Gastroesophageal sphincter (tissue), 4 donors: ENCODE measurements around the gene ZNF219. TPM values are rescaled to one million over a fixed set of nuclear protein-coding genes. Genes with fewer than 3 reads are reported as not detected.

Experiments
- ATAC-seq: fragments of 150-250 bp; one replicate; pipeline ENCODE4 v1.9.1; 2016; ENCODE audit warnings: mild to moderate bottlenecking, moderate library complexity
- H3K27ac ChIP-seq, 4 donors: fragments of 200-600 bp; sonication (generic) in 3 of 4; 1 replicate in 3 of 4; 2 replicates in 1 of 4; pipeline ENCODE4 v1.5.1; 2016 to 2019
- H3K27me3 ChIP-seq: fragments of 200-600 bp; sonication (generic); one replicate; pipeline ENCODE4 v1.5.1; 2019
- H3K36me3 ChIP-seq, 2 donors: fragments of 200-600 bp; sonication (generic); one replicate each; pipeline ENCODE4 v1.5.1; 2019; ENCODE audit warnings: control low read depth in 1 of 2
- H3K4me1 ChIP-seq, 3 donors: fragments of 200-600 bp; sonication (generic); 1 replicate in 2 of 3; 2 replicates in 1 of 3; pipeline ENCODE4 v1.5.1; 2016 to 2019; ENCODE audit warnings: control low read depth in 2 of 3
- H3K4me3 ChIP-seq, 2 donors: fragments of 200-600 bp; sonication (generic); one replicate each; pipeline ENCODE4 v1.5.1; 2019; ENCODE audit warnings: mild to moderate bottlenecking in 1 of 2, moderate library complexity in 1 of 2
- H3K9me3 ChIP-seq, 3 donors: fragments of 200-600 bp; sonication (generic); one replicate each; pipeline ENCODE4 v1.5.1; 2017 to 2019; ENCODE audit warnings: control low read depth in 2 of 3
- EP300 ChIP-seq: sonication (generic); formaldehyde crosslinking; IDR thresholded peaks from one replicate; pipeline ENCODE4 v1.6.1; 2017; ENCODE audit warnings: antibody characterized with exemption, mild to moderate bottlenecking
- POLR2A ChIP-seq, 2 donors: fragments of 450-650 bp; IDR thresholded peaks; one replicate each; pipeline ENCODE4 v1.6.1; 2017; ENCODE audit warnings: antibody characterized with exemption in 2 of 2, mild to moderate bottlenecking in 2 of 2, moderate library complexity in 1 of 2
- POLR2AphosphoS5 ChIP-seq: sonication (generic); formaldehyde crosslinking; IDR thresholded peaks from one replicate; pipeline ENCODE4 v1.6.1; 2017; ENCODE audit warnings: antibody characterized with exemption
- WGBS, 2 donors: methylation state at CpG; one replicate each; pipeline ENCODE4 v1.1.5; 2018; ENCODE audit warnings: low coverage in 1 of 2; 5-methylcytosine and 5-hydroxymethylcytosine counted together
- total RNA-seq, 4 donors: library from RNA; depleted of rRNA; stranded (reverse); fragments of >200 nt; gene quantifications; one replicate each; pipeline ENCODE4 v1.1.0, GENCODE V29; 2016
- TF ChIP-seq, protein P1 (sequence below), 4 experiments: fragments of 200-600 bp in 2 of 4; fragments of 450-650 bp in 2 of 4; sonication (generic) in 1 of 4; IDR thresholded peaks; one replicate each; pipeline ENCODE4 v1.5.1; 2017 to 2019; ENCODE audit warnings: antibody characterized with exemption in 4 of 4, mild to moderate bottlenecking in 2 of 4, moderate library complexity in 2 of 4

ZNF219 gene
- total RNA-seq, 4 donors from 2014 or later = 42.5 to 112 (median 77.4) TPM

GRCh38 chr14:21069388-21070082 lies 28.9 kb downstream of the ZNF219 start:
- Histone ChIP-seq H3K27ac (peak overlapping the region; percentile 4 to 93 (median 88)), H3K36me3 (peaks cover 0 to 18% of the 10 kb centered on the region in 2 donors), H3K9me3 (no peaks in the 10 kb centered on the region), H3K27me3 (no peaks in the 10 kb centered on the region), H3K4me3 (peak overlapping the region; percentile 66 to 78), H3K4me1 (peaks cover 0 to 47% (median 22%) of the 10 kb centered on the region in 3 donors)
- ATAC-seq = peak; percentile 4
- 0% methylated on average over 3 to 7 of the region's 40 CpGs for WGBS, 2 donors
- TF ChIP-seq EP300 = no peak
- TF ChIP-seq, protein P1, sequence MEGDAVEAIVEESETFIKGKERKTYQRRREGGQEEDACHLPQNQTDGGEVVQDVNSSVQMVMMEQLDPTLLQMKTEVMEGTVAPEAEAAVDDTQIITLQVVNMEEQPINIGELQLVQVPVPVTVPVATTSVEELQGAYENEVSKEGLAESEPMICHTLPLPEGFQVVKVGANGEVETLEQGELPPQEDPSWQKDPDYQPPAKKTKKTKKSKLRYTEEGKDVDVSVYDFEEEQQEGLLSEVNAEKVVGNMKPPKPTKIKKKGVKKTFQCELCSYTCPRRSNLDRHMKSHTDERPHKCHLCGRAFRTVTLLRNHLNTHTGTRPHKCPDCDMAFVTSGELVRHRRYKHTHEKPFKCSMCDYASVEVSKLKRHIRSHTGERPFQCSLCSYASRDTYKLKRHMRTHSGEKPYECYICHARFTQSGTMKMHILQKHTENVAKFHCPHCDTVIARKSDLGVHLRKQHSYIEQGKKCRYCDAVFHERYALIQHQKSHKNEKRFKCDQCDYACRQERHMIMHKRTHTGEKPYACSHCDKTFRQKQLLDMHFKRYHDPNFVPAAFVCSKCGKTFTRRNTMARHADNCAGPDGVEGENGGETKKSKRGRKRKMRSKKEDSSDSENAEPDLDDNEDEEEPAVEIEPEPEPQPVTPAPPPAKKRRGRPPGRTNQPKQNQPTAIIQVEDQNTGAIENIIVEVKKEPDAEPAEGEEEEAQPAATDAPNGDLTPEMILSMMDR (IDR thresholded peaks at IDR 0.05) = peak in 1 of 4 experiments; percentile 8

- 0% methylated on average over 9 of the region's 45 CpGs; no CpG with 5 or more reads in 1 of the 2 donors for WGBS, 2 donors
- peaks cover 0 to 47% (median 22%) of the 10 kb centered on the region in 3 donors for H3K4me1 ChIP-seq
- no peak for ATAC-seq
Observed at GRCh38 chr14:21068521-21069387, 29.7 kb downstream of the ZNF219 start.

DNA sequence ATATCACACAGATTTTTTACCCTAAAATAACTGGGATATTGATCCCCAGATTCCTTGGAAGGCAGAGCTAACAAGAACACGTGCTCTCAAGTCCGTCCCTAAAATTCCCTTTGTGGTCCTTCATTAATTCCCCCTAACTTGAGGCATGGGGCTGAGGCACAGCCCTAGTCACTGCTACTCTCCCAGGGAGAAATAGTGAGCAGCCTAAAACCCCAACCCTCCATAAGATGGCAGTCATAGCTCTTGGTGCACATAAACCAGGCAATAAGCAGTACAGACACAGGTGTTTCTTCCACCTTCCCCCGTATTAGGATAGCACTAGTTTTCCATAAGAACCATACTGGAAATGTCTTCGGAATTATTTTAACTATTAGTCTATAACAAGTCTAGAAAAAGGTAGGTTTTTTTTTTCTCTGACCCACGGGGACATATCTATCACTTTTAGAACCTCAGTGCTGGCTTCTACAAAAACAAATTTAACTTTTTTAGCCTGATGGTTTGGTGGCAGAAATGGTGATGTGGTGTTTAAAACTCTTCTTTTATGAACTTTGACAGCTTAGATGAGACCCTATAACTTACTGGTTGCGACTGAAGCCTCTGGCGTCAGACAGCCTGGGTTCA lies 31.5 kb downstream of the ZNF219 start:
- H3K36me3 ChIP-seq = no peaks in the 10 kb centered on the region
- WGBS, 2 donors = 76 to 77% methylated on average over 6 to 7 of the region's 7 CpGs
- no peak for ATAC-seq
- no peak overlapping the region for H3K4me3 ChIP-seq
- H3K9me3 ChIP-seq = no peaks in the 10 kb centered on the region
- H3K27ac ChIP-seq = no peak overlapping the region
- no peaks in the 10 kb centered on the region for H3K27me3 ChIP-seq
- H3K4me1 ChIP-seq = peaks cover 0 to 40% (median 15%) of the 10 kb centered on the region in 3 donors
- TF ChIP-seq POLR2AphosphoS5 (no peak), EP300 (no peak), POLR2A (IDR thresholded peaks at IDR 0.05) (no peak)
- TF ChIP-seq, protein P1 (IDR thresholded peaks at IDR 0.05) = no peak

More at GRCh38 chr14:21068521-21069387, 29.7 kb downstream of the ZNF219 start:
- peak overlapping the region; percentile 66 to 78 for H3K4me3 ChIP-seq
- no peaks in the 10 kb centered on the region for H3K9me3 ChIP-seq
- H3K27me3 ChIP-seq = no peaks in the 10 kb centered on the region
- peak overlapping the region in 3 of 4 donors; percentile 88 to 93 (median 89) for H3K27ac ChIP-seq
- TF ChIP-seq POLR2A (IDR thresholded peaks at IDR 0.05) (no peak), POLR2AphosphoS5 (no peak)
- TF ChIP-seq, protein P1 (IDR thresholded peaks at IDR 0.05) = peak in 3 of 4 experiments; percentile 72 to 83 (median 79)
- peaks cover 0 to 10% of the 10 kb centered on the region in 2 donors for H3K36me3 ChIP-seq

- no peaks in the 10 kb centered on the region for H3K36me3 ChIP-seq
- no peaks in the 10 kb centered on the region for H3K9me3 ChIP-seq
- no peak overlapping the region for H3K4me3 ChIP-seq
- H3K4me1 ChIP-seq = peaks cover 0 to 9% (median 2%) of the 10 kb centered on the region in 3 donors
- H3K27ac ChIP-seq = no peak overlapping the region
- peak; percentile 68 for ATAC-seq
- TF ChIP-seq POLR2AphosphoS5 (no peak), EP300 (no peak)
- WGBS, 2 donors = 22 to 53% methylated on average over 3 of the region's 3 CpGs
- H3K27me3 ChIP-seq = no peaks in the 10 kb centered on the region
Observed at GRCh38 chr14:21063479-21063878, 35.0 kb downstream of the ZNF219 start.

DNA sequence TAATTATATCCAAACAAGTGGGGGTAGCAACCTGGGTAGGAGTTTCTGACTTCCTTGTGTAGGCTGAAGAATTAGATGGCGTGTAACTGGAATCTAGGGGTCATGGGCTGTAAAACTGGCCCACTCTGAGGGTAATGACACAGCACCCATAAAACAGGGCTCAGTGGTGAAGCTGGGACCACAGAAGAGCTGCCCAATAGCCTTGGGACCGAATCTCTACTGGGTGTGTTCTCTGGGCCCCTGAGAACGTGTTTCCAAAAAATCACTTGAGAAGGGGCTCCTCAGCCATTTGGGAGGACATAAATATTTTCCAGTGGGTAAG lies 37.1 kb downstream of the ZNF219 start:
- Histone ChIP-seq H3K36me3 (no peaks in the 10 kb centered on the region), H3K27ac (no peak overlapping the region), H3K27me3 (no peaks in the 10 kb centered on the region), H3K9me3 (no peaks in the 10 kb centered on the region), H3K4me3 (no peak overlapping the region), H3K4me1 (peaks cover 0 to 6% (median 0%) of the 10 kb centered on the region in 3 donors)
- TF ChIP-seq POLR2A (IDR thresholded peaks at IDR 0.05) (no peak), EP300 (no peak), POLR2AphosphoS5 (no peak)
- TF ChIP-seq, protein P1 (IDR thresholded peaks at IDR 0.05) = no peak
- ATAC-seq = no peak
- WGBS, 2 donors = 77 to 93% methylated on average over 3 of the region's 3 CpGs
